Immature natural killer cell (primary cell): Measurements from ENCODE around the gene SQOR. TPM values are rescaled to one million over a fixed set of nuclear protein-coding genes. Genes with fewer than 3 reads are reported as not detected.

ENCODE experiments used
- DNase-seq, 3 donors: peaks; one replicate each; pipeline ENCODE4 v3.0.0; 2022; ENCODE audit warnings: mixed read lengths in 1 of 3
- H3K27ac Mint-ChIP-seq, 6 donors: one replicate each; pipeline ENCODE4 v1.8.0; 2020; ENCODE audit warnings: mixed read lengths in 6 of 6, mild to moderate bottlenecking in 5 of 6, inconsistent platforms in 4 of 6, moderate library complexity in 3 of 6
- H3K27me3 Mint-ChIP-seq, 3 donors: one replicate each; pipeline ENCODE4 v1.8.0; 2020 to 2021; ENCODE audit warnings: low read depth in 3 of 3, mild to moderate bottlenecking in 3 of 3, mixed read lengths in 3 of 3, moderate library complexity in 3 of 3, inconsistent platforms in 1 of 3
- H3K36me3 Mint-ChIP-seq, 3 donors: one replicate each; pipeline ENCODE4 v1.8.0; 2020; ENCODE audit warnings: mixed read lengths in 3 of 3, inconsistent platforms in 2 of 3, mild to moderate bottlenecking in 2 of 3
- H3K4me1 Mint-ChIP-seq, 2 donors: one replicate each; pipeline ENCODE4 v1.8.0; 2020; ENCODE audit warnings: inconsistent platforms in 2 of 2, mild to moderate bottlenecking in 2 of 2, mixed read lengths in 2 of 2, moderate library complexity in 1 of 2
- H3K4me3 Mint-ChIP-seq, 5 donors: one replicate each; pipeline ENCODE4 v1.8.0; 2020; ENCODE audit warnings: mild to moderate bottlenecking in 5 of 5, mixed read lengths in 5 of 5, inconsistent platforms in 3 of 5, moderate library complexity in 3 of 5
- H3K9me3 Mint-ChIP-seq, 6 donors: one replicate each; pipeline ENCODE4 v1.8.0; 2020; ENCODE audit warnings: mild to moderate bottlenecking in 6 of 6, mixed read lengths in 6 of 6, inconsistent platforms in 4 of 6, moderate library complexity in 3 of 6
- polyA plus RNA-seq, 3 donors: library from polyadenylated mRNA; unstranded; fragments of 300-500 nt; fragmentation: Illumina TruSeq; gene quantifications; one replicate each; pipeline ENCODE4 v1.2.3, GENCODE V29; 2021

Gene SQOR
- polyA plus RNA-seq, 3 donors from 2014 or later: 73.6 to 114 (median 82.1) TPM

DNA sequence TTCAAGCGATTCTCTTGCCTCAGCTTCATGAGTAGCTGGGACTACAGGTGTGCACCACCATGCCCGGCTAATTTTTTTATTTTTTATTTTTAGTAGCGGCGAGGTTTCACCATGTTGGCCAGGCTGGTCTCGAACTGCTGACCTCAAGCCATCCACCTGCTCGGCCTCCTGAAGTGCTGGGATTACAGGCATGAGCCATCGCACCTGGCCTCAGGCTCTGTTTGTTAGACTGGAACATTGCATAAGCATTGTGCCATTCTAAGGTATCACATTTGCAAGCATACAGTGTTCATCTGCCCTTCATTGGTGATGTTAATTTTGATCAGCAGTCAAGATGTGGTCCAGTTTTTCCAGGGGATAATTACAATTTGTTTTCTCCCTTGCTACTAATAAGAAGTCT is 43.0 kb downstream of the SQOR start:
- H3K27ac Mint-ChIP-seq: peak overlapping the region in 1 of 6 donors; percentile 45
- DNase-seq: no peak
- no peak overlapping the region for H3K4me3 Mint-ChIP-seq
- no peaks in the 10 kb centered on the region for H3K4me1 Mint-ChIP-seq
- no peaks in the 10 kb centered on the region for H3K9me3 Mint-ChIP-seq
- H3K27me3 Mint-ChIP-seq: peaks cover 0 to 2% (median 0%) of the 10 kb centered on the region in 3 donors
- H3K36me3 Mint-ChIP-seq: peaks cover 28 to 53% (median 36%) of the 10 kb centered on the region in 3 donors

DNA sequence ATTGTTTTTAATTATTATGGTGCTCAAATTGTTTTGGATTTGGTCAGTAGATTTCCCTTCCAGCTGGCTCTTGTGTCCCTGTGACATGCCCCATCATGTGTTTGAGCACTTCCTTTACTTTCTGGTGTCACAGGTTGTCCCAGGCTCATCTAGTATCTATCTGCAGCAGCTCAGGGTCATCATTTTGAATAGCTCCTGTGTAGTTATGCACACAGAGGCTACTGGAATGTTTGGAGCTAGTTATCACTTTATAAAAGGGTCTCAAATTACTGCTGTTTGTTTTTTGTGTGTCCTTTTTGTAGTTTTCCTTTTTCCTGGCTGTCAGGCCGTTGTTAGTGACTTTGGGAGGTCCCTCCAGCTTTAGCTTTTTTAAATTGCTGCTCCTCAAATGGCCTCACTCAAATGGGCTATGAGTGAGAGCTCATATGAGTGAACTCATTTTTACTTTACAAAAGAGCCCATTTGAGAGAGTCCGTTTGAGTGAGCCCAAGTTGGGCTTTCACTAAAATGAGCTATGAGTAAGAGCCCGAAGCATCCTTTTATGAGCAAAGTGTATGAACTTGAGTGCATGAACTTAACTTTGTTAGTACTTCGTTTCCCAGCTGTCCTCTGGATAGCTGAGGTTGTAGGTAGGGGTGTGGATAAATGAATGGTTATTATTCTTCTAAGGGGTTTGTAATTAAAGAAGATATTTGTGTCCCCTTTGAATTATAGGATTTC is 43.8 kb downstream of the SQOR start:
- Mint-ChIP-seq H3K27ac (no peak overlapping the region), H3K27me3 (peaks cover 0 to 2% (median 0%) of the 10 kb centered on the region in 3 donors), H3K4me3 (no peak overlapping the region), H3K4me1 (no peaks in the 10 kb centered on the region), H3K9me3 (no peaks in the 10 kb centered on the region), H3K36me3 (peaks cover 28 to 53% (median 36%) of the 10 kb centered on the region in 3 donors)
- DNase-seq: no peak

DNA sequence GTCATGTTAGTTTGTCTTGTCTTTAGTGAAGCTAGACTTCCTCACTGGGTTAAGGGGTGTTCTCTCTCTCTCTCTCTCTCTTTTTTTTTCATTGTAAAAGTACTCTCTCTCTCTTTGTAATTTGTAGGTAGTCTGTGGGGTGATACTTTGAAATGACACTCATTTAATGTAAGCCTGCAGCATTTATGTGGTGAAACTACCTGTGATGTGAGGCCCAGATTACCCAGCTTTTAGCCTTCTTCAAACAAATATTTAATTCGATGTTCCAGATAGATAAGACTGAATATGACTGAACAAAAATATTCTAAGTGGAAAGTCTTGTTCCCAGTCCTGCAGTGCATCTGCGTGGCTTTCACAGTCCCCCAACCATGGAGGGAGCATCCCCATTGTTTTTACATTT is 49.7 kb downstream of the SQOR start:
- DNase-seq: no peak
- Mint-ChIP-seq H3K27ac (no peak overlapping the region), H3K4me1 (no peaks in the 10 kb centered on the region), H3K9me3 (no peaks in the 10 kb centered on the region), H3K36me3 (peaks cover 24 to 53% (median 29%) of the 10 kb centered on the region in 3 donors), H3K27me3 (no peaks in the 10 kb centered on the region), H3K4me3 (no peak overlapping the region)

DNA sequence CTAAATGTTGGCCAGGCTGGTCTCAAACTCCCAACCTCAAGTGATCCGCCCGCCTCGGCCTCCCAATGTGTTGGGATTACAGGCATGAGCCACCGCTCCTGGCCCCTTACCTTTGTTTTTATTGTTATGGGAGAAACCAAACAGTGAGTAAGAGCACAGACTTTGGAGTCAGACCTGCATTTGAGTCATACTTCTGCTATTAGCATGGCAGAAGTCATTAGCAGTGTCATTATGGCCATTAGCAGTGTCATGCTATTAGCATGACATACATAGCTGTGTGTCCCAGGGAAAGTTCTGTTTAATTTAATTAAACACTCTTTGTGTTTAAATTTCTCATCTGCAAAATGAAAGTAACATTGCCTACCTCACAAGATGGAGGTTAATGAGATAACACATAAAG is 54.8 kb downstream of the SQOR start:
- H3K4me3 Mint-ChIP-seq: no peak overlapping the region
- H3K27ac Mint-ChIP-seq: no peak overlapping the region
- H3K4me1 Mint-ChIP-seq: no peaks in the 10 kb centered on the region
- peaks cover 24 to 63% (median 29%) of the 10 kb centered on the region in 3 donors for H3K36me3 Mint-ChIP-seq
- no peaks in the 10 kb centered on the region for H3K27me3 Mint-ChIP-seq
- H3K9me3 Mint-ChIP-seq: no peaks in the 10 kb centered on the region
- no peak for DNase-seq

DNA sequence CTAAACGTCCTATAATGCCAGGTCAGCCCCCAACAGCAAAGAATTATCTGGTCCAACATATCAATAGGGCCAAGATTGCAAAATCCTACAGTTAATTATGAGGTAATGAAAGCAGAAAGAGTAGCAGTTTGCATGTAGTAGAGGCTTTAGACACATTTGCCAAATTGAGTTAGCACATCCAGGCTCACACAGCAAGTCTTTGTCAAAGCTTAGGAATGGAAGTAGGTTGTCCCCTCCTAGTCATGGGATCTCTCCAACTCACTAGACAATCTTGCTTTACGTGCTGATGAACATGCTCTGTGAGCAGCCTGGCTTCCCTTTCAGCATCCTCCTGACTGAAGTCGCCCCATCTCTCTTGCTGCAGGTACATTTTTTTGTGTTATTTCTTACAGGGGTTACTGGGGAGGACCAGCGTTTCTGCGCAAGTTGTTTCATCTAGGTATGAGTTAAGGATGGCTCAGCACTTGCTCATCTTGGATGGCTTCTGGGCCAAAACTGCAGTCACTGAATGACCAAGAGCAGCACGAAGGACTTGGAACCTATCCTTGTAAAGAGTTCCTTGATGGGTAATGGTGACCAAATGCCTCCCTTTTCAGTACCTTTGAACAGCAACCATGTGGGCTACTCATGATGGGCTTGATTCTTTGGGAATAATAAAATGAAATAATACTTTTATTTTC is 55.9 kb downstream of the SQOR start:
- H3K9me3 Mint-ChIP-seq: no peaks in the 10 kb centered on the region
- no peak for DNase-seq
- peaks cover 13 to 61% (median 21%) of the 10 kb centered on the region in 3 donors for H3K36me3 Mint-ChIP-seq
- no peaks in the 10 kb centered on the region for H3K4me1 Mint-ChIP-seq
- no peak overlapping the region for H3K4me3 Mint-ChIP-seq
- H3K27ac Mint-ChIP-seq: no peak overlapping the region
- no peaks in the 10 kb centered on the region for H3K27me3 Mint-ChIP-seq

DNA sequence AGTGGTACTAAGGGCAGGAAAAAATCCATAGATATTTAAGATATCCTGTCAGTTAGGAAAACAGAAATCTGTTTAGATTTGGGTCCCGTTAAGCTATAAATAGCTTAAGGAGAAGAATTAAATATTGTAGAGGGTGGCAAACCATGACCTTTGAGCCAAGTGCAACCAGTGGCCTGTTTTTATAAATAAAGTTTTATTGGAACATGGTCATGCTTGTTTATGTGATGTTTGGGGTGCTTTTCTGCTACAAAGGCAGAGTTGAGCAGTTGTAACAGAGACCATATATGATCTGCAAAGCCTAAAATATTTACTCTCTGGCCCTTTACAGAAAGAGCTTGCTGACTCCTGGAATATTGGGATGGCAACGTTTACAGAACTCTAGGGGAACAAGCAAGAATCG is 66.3 kb downstream of the SQOR start:
- Mint-ChIP-seq H3K4me3 (no peak overlapping the region), H3K4me1 (peaks cover 16 to 19% of the 10 kb centered on the region in 2 donors), H3K9me3 (no peaks in the 10 kb centered on the region), H3K27me3 (peaks cover 3 to 8% (median 5%) of the 10 kb centered on the region in 3 donors), H3K27ac (no peak overlapping the region), H3K36me3 (no peaks in the 10 kb centered on the region)
- no peak for DNase-seq

DNA sequence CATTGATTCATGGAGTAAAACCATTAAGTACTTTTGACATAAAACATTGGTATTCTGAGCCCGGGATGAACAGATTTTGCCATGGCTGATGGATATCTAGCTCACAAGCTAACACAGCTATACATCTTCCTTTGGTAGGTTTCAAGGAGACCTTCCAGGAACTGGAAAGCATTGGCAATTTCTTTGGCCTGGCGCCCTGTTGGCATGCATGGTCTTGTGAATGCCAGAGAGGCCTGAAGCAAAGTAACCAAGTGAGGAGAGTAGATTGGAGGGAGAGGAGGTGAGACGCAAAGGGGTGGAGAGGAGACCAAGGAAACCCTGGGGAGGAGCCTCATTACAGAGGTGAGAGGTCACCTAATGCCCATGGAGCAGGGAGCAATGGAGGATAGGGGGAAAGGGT is 67.2 kb downstream of the SQOR start:
- Mint-ChIP-seq H3K27me3 (peaks cover 2 to 8% (median 5%) of the 10 kb centered on the region in 3 donors), H3K4me3 (peak overlapping the region in 2 of 5 donors; percentile 3 to 11), H3K9me3 (no peaks in the 10 kb centered on the region), H3K27ac (no peak overlapping the region), H3K4me1 (peaks cover 16 to 19% of the 10 kb centered on the region in 2 donors), H3K36me3 (no peaks in the 10 kb centered on the region)
- DNase-seq: no peak

DNA sequence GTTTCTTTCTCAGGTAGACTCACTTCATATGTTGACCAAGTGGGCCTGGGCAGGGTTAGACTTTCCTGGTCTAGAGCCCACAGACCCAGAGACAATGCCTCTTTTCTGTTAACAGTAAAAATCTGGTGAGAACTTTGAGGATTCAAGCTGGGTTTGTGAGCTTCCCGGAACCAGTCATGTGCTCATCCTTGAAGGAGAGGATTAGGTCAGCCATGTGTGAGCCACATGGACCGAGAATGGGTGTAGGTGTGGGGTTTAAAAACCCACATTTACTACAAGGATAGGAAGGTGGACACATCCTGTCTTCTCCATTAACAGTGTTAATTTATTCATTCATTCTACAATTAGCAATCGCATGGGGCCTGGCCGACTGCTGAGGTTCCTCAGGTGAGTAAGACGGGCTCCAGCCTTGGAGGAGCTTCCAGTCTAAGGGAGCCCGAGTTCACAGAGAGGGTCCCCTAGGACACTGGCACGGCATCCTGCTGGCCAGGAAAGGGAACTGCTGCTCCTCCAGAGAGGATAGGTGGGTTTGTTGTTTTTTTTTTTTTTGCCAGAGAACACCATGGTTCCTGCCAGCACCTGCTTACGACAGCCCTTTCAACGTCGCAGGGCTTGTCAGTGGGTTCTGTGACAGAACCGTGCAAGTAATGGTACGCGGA is 69.0 kb downstream of the SQOR start:
- Mint-ChIP-seq H3K9me3 (no peaks in the 10 kb centered on the region), H3K27ac (no peak overlapping the region), H3K4me3 (peak overlapping the region; percentile 11 to 87 (median 22)), H3K36me3 (no peaks in the 10 kb centered on the region), H3K27me3 (peaks cover 1 to 8% (median 5%) of the 10 kb centered on the region in 3 donors), H3K4me1 (peaks cover 16 to 19% of the 10 kb centered on the region in 2 donors)
- no peak for DNase-seq

DNA sequence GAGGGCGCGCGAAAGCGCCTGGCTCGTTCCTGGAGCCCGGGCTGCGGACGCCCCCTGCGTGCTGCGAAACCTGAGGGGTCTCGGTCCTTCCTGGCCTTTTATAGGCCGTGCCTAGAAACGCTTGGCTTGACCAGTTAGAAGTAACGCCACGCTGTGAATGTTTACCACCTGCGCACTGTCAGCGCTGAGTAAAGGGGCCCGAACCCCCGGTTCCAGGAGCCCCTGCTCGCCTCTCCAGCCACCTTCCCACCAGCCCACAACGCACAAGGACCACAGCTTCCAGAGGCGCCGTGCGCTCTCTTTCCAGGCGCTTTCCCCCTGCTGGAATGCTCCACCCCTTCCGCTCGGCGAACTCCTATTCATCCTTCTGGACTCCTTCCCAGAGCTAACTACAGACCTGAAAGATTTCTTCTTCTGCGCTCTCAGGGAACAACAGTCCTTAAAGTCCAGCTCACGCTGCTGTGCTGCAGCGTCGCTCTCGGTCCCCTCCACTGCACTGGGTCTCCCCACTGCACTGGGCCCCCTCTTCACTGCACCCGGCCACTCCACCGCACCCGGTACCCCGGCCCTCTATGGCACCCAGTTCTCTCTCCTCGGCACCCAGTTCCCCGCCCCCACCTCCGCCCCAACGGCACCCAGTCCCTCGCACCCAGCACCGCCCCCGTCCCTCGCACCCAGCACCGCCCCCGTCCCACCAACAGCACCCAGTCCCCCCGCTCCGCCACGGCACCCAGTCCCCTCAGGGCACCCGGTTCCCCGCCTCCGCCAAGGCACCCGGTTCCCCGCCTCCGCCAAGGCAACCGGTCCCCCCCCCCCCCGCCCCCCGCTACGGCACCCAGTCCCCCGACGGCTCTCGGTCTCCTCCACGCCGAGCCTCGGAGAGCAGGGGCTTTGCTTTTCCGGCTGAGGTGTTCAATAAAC is 69.8 kb downstream of the SQOR start:
- Mint-ChIP-seq H3K9me3 (no peaks in the 10 kb centered on the region), H3K27ac (peak overlapping the region in 1 of 6 donors; percentile 32), H3K36me3 (no peaks in the 10 kb centered on the region), H3K4me1 (peaks cover 16 to 19% of the 10 kb centered on the region in 2 donors), H3K4me3 (peak overlapping the region; percentile 90 to 97 (median 95)), H3K27me3 (peaks cover 1 to 8% (median 5%) of the 10 kb centered on the region in 3 donors)
- peak in 1 of 3 donors; percentile 13 for DNase-seq

DNA sequence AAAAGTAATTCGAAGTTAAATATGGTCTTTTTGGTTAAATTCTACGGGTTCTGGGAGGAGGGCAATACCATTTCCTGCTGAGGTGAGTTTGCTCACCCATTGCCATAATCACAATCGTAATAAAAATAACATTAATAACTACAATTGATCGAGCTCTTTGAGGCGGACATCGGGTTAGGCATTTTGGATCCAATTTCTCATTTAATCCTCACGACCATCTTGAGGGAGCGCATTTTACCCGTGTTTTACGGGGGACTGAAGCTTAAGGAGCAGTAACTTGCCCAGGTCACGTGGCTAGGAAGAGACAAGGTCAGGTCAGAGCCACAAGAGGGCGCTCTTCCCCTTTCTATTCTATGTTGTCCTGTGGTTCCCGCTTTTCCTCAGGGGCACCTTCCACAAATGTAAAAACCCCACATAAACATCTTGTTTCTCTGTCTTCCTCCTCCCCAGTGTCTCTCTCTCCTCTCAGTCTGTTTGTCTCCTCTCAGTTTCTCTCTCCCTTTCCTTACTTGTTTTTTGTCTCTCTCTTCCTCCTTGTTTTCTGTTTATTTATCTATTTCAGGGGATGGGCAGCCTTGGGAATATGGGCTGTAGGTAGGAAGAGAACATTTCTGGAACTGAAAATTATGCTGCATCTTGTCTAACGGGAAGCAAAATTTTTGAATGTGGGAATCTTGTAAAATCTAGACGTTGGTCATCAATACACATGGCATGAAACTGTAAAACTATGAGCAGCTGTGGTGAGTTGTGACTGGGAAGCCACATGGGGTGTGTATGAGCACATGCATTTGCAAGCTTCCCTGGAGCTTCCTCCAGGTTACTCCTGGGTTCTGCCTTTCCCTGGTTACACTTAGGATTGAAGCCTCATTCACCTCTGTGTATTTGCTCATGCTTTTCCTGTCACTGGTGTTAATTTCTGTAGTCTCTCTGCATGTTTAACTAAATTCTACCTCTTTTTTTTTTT is 71.0 kb downstream of the SQOR start:
- Mint-ChIP-seq H3K27ac (peak overlapping the region in 5 of 6 donors; percentile 10 to 81 (median 25)), H3K9me3 (no peaks in the 10 kb centered on the region), H3K27me3 (peaks cover 2 to 8% (median 5%) of the 10 kb centered on the region in 3 donors), H3K4me3 (peak overlapping the region; percentile 90 to 97 (median 95)), H3K4me1 (peaks cover 16 to 19% of the 10 kb centered on the region in 2 donors), H3K36me3 (no peaks in the 10 kb centered on the region)
- DNase-seq: peak; percentile 60 to 67 (median 64)

DNA sequence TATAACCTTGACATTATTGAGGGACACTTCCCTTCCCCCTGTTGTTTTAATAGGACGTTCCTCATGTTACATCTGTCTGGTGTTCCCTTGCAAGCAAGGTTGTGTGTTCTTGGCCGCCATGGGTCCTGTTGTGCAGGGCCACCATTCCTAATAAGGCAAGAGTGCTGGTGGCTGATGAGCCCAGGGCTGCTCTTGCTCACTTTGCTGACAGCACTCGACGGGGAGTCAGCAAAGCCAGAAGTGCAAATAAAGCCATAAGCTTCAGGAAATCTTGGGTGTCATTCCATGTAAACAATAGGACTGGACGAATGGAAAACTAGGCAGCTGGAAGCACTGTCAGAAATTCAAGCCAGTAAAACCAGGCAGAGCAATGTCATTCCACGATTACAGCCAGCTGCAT is 75.8 kb downstream of the SQOR start:
- no peak overlapping the region for H3K27ac Mint-ChIP-seq
- no peaks in the 10 kb centered on the region for H3K9me3 Mint-ChIP-seq
- H3K4me3 Mint-ChIP-seq: no peak overlapping the region
- no peak for DNase-seq
- H3K4me1 Mint-ChIP-seq: peaks cover 4 to 5% of the 10 kb centered on the region in 2 donors
- H3K36me3 Mint-ChIP-seq: no peaks in the 10 kb centered on the region
- peaks cover 6 to 7% (median 7%) of the 10 kb centered on the region in 3 donors for H3K27me3 Mint-ChIP-seq
